Osteocyte (in vitro differentiated cells): ENCODE measurements around the gene FBXO5. TPM values are rescaled to one million over a fixed set of nuclear protein-coding genes. Genes with fewer than 3 reads are reported as not detected.

Experiments used
- DNase-seq: peaks from one replicate; pipeline ENCODE4 v3.0.0; 2021; ENCODE audit warnings: mixed read lengths; ENCODE audit not compliant: unreplicated experiment; ENCODE audit errors: extremely low spot score
- H3K27ac Mint-ChIP-seq: one replicate; pipeline ENCODE4 v1.8.0; 2021; ENCODE audit warnings: mild to moderate bottlenecking, mixed read lengths; ENCODE audit not compliant: unreplicated experiment
- H3K27me3 Mint-ChIP-seq: one replicate; pipeline ENCODE4 v1.8.0; 2021; ENCODE audit warnings: mixed read lengths; ENCODE audit not compliant: unreplicated experiment
- H3K36me3 Mint-ChIP-seq: one replicate; pipeline ENCODE4 v1.8.0; 2021; ENCODE audit warnings: mixed read lengths; ENCODE audit not compliant: unreplicated experiment
- H3K4me1 Mint-ChIP-seq: one replicate; pipeline ENCODE4 v1.8.0; 2021; ENCODE audit warnings: mixed read lengths; ENCODE audit not compliant: unreplicated experiment
- H3K4me3 Mint-ChIP-seq: one replicate; pipeline ENCODE4 v1.8.0; 2021; ENCODE audit warnings: mild to moderate bottlenecking, moderate library complexity, mixed read lengths; ENCODE audit not compliant: unreplicated experiment
- H3K9me3 Mint-ChIP-seq: one replicate; pipeline ENCODE4 v1.8.0; 2021; ENCODE audit warnings: mixed read lengths; ENCODE audit not compliant: unreplicated experiment
- long read RNA-seq: library from polyadenylated mRNA; unstranded; transcript quantifications from one replicate; pipeline ENCODE4 v2.0.0, GENCODE V29; 2021
- total RNA-seq: library from RNA; stranded (reverse); gene quantifications from 2 replicates; pipeline ENCODE4 v1.2.1, GENCODE V29; 2021
- TF ChIP-seq, protein P1 (sequence below): fragments of 200-600 bp; sonication (generic); IDR thresholded peaks from 2 replicates; pipeline ENCODE4 v1.5.0; 2021; ENCODE audit warnings: antibody characterized with exemption, mild to moderate bottlenecking, moderate library complexity

Gene FBXO5, protein sequence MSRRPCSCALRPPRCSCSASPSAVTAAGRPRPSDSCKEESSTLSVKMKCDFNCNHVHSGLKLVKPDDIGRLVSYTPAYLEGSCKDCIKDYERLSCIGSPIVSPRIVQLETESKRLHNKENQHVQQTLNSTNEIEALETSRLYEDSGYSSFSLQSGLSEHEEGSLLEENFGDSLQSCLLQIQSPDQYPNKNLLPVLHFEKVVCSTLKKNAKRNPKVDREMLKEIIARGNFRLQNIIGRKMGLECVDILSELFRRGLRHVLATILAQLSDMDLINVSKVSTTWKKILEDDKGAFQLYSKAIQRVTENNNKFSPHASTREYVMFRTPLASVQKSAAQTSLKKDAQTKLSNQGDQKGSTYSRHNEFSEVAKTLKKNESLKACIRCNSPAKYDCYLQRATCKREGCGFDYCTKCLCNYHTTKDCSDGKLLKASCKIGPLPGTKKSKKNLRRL
- 8.6 and 8.9 TPM in 2 replicates for total RNA-seq
- long read RNA-seq, transcript FBXO5-202 (5 exons, 2,221 nt): major isoform, 38 of 79 reads
- long read RNA-seq, transcript FBXO5-201 (5 exons, 2,037 nt): minor isoform, 32 of 79 reads
- long read RNA-seq, partial matches to known transcripts: 6 of 79 reads
- long read RNA-seq, other reads (novel, unspliced or antisense): 2 of 79 reads

DNA sequence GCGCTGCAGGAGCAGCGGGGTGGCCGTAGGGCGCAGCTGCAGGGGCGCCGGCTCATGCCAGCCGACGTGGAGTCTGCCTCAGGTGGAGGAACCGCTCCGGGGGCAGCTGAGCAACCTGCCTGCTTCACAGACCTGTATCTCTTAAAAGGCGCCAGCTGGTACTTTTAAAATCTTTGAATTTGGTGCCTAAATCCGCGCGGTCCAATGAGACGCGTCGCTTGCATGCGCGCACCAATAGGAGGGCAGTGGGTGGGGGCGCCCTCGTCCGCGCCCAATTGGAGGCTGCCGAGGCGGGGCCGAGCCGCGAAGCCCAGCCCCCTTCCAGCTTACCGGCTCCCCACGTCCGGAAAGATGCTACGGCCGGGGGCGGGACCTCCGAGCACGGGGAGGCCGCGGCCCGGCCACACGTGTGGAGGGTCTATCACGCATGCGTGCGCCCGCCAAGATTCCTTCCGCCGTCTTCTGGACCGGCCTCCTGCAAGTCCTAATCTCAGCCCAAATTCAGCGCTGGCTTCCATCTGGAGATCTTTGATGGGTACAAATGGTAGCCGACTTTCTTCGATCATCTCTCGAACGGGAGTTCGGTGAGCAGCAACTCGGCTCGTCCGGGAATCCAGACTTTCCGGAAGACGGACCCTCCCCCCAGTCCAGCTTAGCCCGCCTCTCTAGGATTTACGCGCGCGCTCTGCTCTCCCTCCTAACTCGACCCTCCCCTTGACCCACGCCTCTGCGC is at the start of gene FBXO5:
TSS of gene FBXO5 (minus strand) at position 138 of the 733 bp plus-strand sequence. CDS start at position 56, 82 bp downstream.
- no peaks in the 10 kb centered on the region for H3K9me3 Mint-ChIP-seq
- DNase-seq: peak; percentile 99
- peaks cover 46% of the 10 kb centered on the region for H3K4me1 Mint-ChIP-seq
- peak within 1 kb of the TSS; percentile 98 for H3K4me3 Mint-ChIP-seq
- no peaks in the 10 kb centered on the region for H3K27me3 Mint-ChIP-seq
- H3K27ac Mint-ChIP-seq: peak within 1 kb of the TSS; percentile 99
- no peaks in the 10 kb centered on the region for H3K36me3 Mint-ChIP-seq
- TF ChIP-seq, protein P1, sequence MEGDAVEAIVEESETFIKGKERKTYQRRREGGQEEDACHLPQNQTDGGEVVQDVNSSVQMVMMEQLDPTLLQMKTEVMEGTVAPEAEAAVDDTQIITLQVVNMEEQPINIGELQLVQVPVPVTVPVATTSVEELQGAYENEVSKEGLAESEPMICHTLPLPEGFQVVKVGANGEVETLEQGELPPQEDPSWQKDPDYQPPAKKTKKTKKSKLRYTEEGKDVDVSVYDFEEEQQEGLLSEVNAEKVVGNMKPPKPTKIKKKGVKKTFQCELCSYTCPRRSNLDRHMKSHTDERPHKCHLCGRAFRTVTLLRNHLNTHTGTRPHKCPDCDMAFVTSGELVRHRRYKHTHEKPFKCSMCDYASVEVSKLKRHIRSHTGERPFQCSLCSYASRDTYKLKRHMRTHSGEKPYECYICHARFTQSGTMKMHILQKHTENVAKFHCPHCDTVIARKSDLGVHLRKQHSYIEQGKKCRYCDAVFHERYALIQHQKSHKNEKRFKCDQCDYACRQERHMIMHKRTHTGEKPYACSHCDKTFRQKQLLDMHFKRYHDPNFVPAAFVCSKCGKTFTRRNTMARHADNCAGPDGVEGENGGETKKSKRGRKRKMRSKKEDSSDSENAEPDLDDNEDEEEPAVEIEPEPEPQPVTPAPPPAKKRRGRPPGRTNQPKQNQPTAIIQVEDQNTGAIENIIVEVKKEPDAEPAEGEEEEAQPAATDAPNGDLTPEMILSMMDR: no peak

DNA sequence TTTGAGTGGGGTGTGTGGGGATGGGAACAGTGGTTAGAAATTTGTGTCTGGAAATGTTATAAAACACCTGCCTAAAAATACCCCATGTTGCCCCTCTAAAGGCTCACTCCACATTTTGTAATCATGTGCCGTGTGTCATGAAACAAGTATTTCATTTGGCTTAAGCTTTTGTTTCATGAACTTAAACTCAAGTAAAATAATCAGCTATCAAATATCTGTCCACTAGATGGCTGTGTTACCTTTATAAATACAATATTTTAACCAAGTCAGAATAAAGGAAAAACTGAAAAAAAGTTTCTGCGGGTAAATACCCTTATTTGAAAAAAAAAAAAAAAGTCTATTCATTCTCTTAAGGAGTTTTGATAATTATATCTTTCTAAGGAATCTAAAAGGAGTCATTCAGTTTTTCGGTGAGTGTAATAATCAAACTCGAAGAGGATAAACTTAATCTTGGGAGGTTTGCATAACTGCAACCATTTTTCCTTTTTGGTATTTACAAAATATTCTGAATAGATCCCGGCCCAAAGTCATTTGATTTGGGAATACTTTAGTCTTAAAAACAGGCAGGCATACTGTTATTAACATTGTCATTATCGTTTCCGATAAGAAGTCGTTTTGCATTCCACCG is 49.5 kb upstream of the FBXO5 start:
- TF ChIP-seq, protein P1: peak; percentile 63
- peaks cover 4% of the 10 kb centered on the region for H3K36me3 Mint-ChIP-seq
- no peaks in the 10 kb centered on the region for H3K27me3 Mint-ChIP-seq
- H3K4me1 Mint-ChIP-seq: peaks cover 10% of the 10 kb centered on the region
- no peak for DNase-seq
- no peak overlapping the region for H3K4me3 Mint-ChIP-seq
- H3K27ac Mint-ChIP-seq: no peak overlapping the region
- H3K9me3 Mint-ChIP-seq: no peaks in the 10 kb centered on the region

DNA sequence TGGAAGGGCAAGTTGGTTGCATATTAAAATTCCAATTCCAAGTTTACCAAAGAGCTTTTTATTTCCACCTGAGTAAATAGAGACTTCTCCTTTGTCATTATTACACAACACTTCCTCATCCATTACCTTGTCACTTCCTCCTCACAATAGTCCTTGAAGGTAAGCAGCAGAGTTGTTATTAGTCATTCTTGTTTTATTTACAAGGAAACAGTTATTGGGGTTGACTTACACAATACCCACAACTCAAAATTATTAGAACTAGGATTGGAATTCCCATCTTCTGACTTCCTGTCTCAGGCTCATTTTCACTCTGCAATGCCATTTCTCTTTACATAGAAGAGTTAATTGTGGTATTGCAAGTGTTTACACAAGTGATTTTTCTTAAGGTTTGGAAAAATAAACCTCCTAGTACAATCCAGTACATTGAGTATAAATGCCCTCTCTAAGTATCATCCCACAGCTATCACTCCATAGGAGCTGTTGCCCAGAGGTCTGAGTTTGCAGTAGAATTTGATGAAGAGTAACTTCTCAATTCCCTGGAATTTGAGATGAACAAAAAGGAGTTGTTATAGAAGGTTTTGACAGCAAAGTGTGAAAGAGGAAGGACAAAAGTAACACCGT is 48.6 kb upstream of the FBXO5 start:
- Mint-ChIP-seq H3K27me3 (no peaks in the 10 kb centered on the region), H3K36me3 (peaks cover 2% of the 10 kb centered on the region), H3K27ac (no peak overlapping the region), H3K4me3 (no peak overlapping the region), H3K9me3 (no peaks in the 10 kb centered on the region), H3K4me1 (peaks cover 10% of the 10 kb centered on the region)
- TF ChIP-seq, protein P1: no peak
- DNase-seq: no peak

DNA sequence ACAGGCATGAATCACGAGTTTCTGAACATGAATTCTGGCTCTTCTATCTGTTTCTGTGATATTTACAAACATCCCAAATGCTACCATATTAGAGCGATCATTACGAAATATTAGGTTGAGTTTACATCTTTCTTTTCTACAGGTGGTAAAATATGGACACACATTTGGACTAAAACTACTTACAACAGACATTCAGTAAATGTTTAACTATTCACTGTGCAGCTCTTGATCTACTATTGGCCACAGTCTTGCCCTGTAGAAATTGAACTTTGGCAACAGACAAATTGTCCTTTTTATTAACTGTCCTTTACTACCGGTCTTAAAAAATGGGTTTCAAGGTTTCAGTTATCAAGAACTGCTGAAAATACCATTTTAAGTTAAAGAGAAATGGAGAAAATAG is 46.1 kb upstream of the FBXO5 start:
- no peaks in the 10 kb centered on the region for H3K36me3 Mint-ChIP-seq
- H3K9me3 Mint-ChIP-seq: no peaks in the 10 kb centered on the region
- H3K27ac Mint-ChIP-seq: no peak overlapping the region
- TF ChIP-seq, protein P1: no peak
- H3K27me3 Mint-ChIP-seq: no peaks in the 10 kb centered on the region
- DNase-seq: no peak
- H3K4me3 Mint-ChIP-seq: no peak overlapping the region
- H3K4me1 Mint-ChIP-seq: peaks cover 10% of the 10 kb centered on the region
